SH-SY5Y (cell line): ENCODE data around the gene CDH11.

Experiments
- GATA2 ChIP-seq: IDR thresholded peaks from 2 replicates; pipeline ENCODE4 v1.6.1; 2011; ENCODE audit warnings: mild to moderate bottlenecking, low read depth, low read length
- GATA3 ChIP-seq: IDR thresholded peaks from 2 replicates; pipeline ENCODE4 v1.6.1; 2011; ENCODE audit warnings: low read depth, mild to moderate bottlenecking, low read length, moderate library complexity

DNA sequence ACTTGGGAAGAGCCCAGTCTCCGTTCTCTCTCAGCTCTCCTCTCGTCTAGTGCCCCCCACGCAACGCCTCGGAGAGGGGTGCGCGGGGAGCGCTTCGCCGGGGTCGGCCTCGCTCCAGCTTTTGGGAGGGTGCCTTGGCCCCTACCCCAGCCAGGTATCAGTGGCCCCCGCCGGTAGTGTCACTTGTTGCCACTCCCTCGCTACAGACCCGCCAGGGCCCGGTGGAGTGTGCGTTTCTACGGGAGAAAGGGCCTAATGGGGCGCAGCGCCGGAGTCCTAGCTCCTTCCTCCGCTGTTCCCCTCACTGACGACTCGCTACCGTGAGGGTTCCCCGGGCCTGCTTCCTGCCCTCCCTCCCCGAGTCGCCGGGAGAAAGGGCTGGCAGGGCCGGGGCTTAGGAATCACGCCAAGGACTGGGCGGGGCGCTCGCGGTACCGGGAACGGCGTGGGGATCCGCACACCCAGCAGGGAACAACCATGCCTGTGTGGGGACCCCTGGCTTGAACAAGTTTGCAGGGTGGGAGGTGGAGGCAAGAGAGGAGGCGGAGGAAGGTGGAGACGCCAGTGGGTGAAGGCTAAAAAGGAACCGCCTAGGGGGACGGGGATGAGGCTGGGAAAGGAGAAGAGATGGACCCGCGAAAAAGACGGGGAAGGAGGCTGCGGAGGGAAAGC, 997 bp upstream of the CDH11 start:
- no peak for TF ChIP-seq GATA2
- no peak for TF ChIP-seq GATA3
